ENCODE measurements around the gene ALX3. TPM values are rescaled to one million over a fixed set of nuclear protein-coding genes. Genes with fewer than 3 reads are reported as not detected.

Gene ALX3
- total and polyA plus RNA-seq, 2 of the 4 experiments (the other 2 are of a cell fraction): not detected

DNA sequence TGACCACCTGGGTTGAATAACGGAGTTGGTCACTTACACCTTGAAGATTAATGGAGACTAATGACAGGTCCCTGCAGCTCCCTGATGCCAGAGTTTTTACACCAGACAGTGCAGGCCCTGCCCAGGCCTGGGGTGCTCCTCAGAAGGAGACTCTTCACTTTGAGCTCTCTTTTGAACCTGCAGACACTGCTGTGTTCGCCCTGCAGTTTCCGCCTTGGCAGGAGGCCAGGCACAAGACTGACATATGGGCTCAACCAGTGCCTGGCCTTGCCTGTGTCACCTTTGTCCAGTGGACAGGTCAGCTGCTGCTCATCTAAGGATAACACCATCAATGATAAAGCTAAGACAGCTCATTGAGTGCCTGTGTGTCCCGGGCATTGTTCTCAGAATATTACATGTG, 30.8 kb downstream of the ALX3 start:
- in situ Hi-C loops (cut with MboI; ENCODE audit: low sequenced_read_pairs): loop anchor here (10.0 kb wide), 1 partner anchor 425 kb away; no protein-coding TSS in a partner anchor
- intact Hi-C loops (cut with micrococcal nuclease): no loop called here
- H3K27me3 ChIP-seq (ENCODE audit: control insufficient read depth, insufficient read depth, low read length): no peaks in the 10 kb centered on the region
- no peak overlapping the region for H3K18ac ChIP-seq (ENCODE audit: low read depth, low read length)
- H3K9me3 ChIP-seq (ENCODE audit: control insufficient read depth, insufficient read depth, low read length): no peaks in the 10 kb centered on the region
- no peak overlapping the region for H4K8ac ChIP-seq (ENCODE audit: low read depth in 2 of 2, low read length in 2 of 2)
- H2BK120ac ChIP-seq (ENCODE audit: low read depth, low read length): no peak overlapping the region
- peaks cover 30 to 64% of the 10 kb centered on the region in 2 experiments for H3K79me1 ChIP-seq (ENCODE audit: low read depth in 1 of 2, low read length in 2 of 2)
- H2AK9ac ChIP-seq (replicated peaks; ENCODE audit: low read depth, low read length, poor library complexity): no peak overlapping the region
- dilution Hi-C loops (cut with HindIII; ENCODE audit: low sequenced_read_pairs, unreplicated experiment): no loop called here
- no peak for TF ChIP-seq BHLHE40 (IDR thresholded peaks at IDR 0.05; ENCODE audit: low read depth, low read length)
- no peak for TF ChIP-seq RAD21 (IDR thresholded peaks at IDR 0.05; ENCODE audit: low read length)
- no peak for TF ChIP-seq RFX5 (IDR thresholded peaks at IDR 0.05; ENCODE audit: low read depth, low read length)
- no peak for TF ChIP-seq FOS (IDR thresholded peaks at IDR 0.05; ENCODE audit: low read depth, low read length)
- TF ChIP-seq CEBPB (IDR thresholded peaks at IDR 0.05; ENCODE audit: low read depth, low read length): no peak
- TF ChIP-seq MXI1 (IDR thresholded peaks at IDR 0.05; ENCODE audit: borderline replicate concordance, low read depth, low read length): no peak
- no peak for TF ChIP-seq NFE2L2 (IDR thresholded peaks at IDR 0.05; ENCODE audit: low read depth, low read length)
- TF ChIP-seq ELK1 (IDR thresholded peaks at IDR 0.05; ENCODE audit: borderline replicate concordance, low read depth, low read length): no peak
- no peak for TF ChIP-seq POLR2A (IDR thresholded peaks at IDR 0.05; ENCODE audit: low read depth, low read length)
- no peak overlapping the region for H3K4ac ChIP-seq (ENCODE audit: low read depth, low read length)
- H2BK5ac ChIP-seq (ENCODE audit: low read depth, low read length, poor library complexity, severe bottlenecking): no peak overlapping the region
- H3K9me1 ChIP-seq (ENCODE audit: insufficient read depth, low read length): peaks cover 11% of the 10 kb centered on the region; the same call in 1 of the 2 replicates
- CTCF ChIA-PET: no interaction called here
- H3K56ac ChIP-seq (ENCODE audit: extremely low read depth, insufficient read depth, low read length): no peak overlapping the region
- H3K14ac ChIP-seq (replicated peaks; ENCODE audit: low read depth, low read length): no peak overlapping the region
- no peak overlapping the region for H4K91ac ChIP-seq (ENCODE audit: insufficient read depth, low read depth, low read length)
- no peak for DNase-seq
- no peak overlapping the region for H3K9ac ChIP-seq (ENCODE audit: low read depth, low read length)
- BruUV-seq (replicated peaks): no TSS peak
- no peak overlapping the region for H2BK15ac ChIP-seq (ENCODE audit: low read depth, low read length)
- H2AFZ ChIP-seq (replicated peaks; ENCODE audit: low read length, poor library complexity): no peak overlapping the region
- no peak for ATAC-seq (ENCODE audit: low read depth)
- peaks cover 51% of the 10 kb centered on the region for H3K36me3 ChIP-seq (ENCODE audit: control insufficient read depth, insufficient read depth, low read length)
- H3K27ac ChIP-seq (ENCODE audit: insufficient read depth, low read length): no peak overlapping the region
- H2BK20ac ChIP-seq (ENCODE audit: low read depth, low read length): no peak overlapping the region
- POLR2A ChIA-PET (ENCODE audit: unreplicated experiment): no interaction called here
- WGBS, 2 experiments (ENCODE audit: extremely low coverage in 2 of 2, insufficient read length in 1 of 2): 100% methylated on average over 1 of the region's 4 CpGs; no CpG with 5 or more reads in 1 of the 2 experiments
- no peak overlapping the region for H2AK5ac ChIP-seq (ENCODE audit: low read depth, low read length)
- H3K4me2 ChIP-seq (ENCODE audit: low read depth, low read length): no peak overlapping the region
- H4K5ac ChIP-seq (ENCODE audit: low read depth, low read length): no peak overlapping the region
- no peaks in the 10 kb centered on the region for H3K4me1 ChIP-seq (ENCODE audit: control insufficient read depth, insufficient read depth, low read length)
- no peak overlapping the region for H3K4me3 ChIP-seq (ENCODE audit: insufficient read depth, low read depth, low read length)
- peaks cover 14% of the 10 kb centered on the region for H4K20me1 ChIP-seq (ENCODE audit: insufficient read depth, low read length)
- H3K23ac ChIP-seq (ENCODE audit: low read depth, low read length): no peak overlapping the region
